Smooth muscle cell (in vitro differentiated cells): ENCODE results near the gene UBE2L5. TPM values are rescaled to one million over a fixed set of nuclear protein-coding genes. Genes with fewer than 3 reads are reported as not detected.
A peak's percentile ranks its signal among the peaks of the same experiment; 100 is the strongest.

ENCODE experiments used
- DNase-seq: peaks from one replicate; lab custom pipeline; 2025; ENCODE audit not compliant: unreplicated experiment; lab: John Stamatoyannopoulos, UW
- H2AFZ ChIP-seq: fragments of 200-600 bp; sonication (generic); 2 replicates; pipeline ENCODE4 v1.6.0; 2016; ENCODE audit warnings: antibody characterized with exemption, low read depth, mild to moderate bottlenecking
- H3F3A ChIP-seq: fragments of 200-600 bp; sonication (generic); 2 replicates; pipeline ENCODE4 v1.6.0; 2017; ENCODE audit warnings: antibody characterized with exemption, low read depth
- H3K27ac ChIP-seq: fragments of 200-600 bp; sonication (generic); 2 replicates; pipeline ENCODE4 v1.5.1; 2016; ENCODE audit warnings: low read depth, mild to moderate bottlenecking
- H3K27me3 ChIP-seq: fragments of 200-600 bp; sonication (generic); 2 replicates; pipeline ENCODE4 v1.6.1; 2016; ENCODE audit warnings: low read depth, mild to moderate bottlenecking
- H3K36me3 ChIP-seq: fragments of 200-600 bp; sonication (generic); 2 replicates; pipeline ENCODE4 v1.5.1; 2016; ENCODE audit warnings: low read depth
- H3K4me1 ChIP-seq: fragments of 200-600 bp; sonication (generic); 2 replicates; pipeline ENCODE4 v1.5.1; 2016; ENCODE audit warnings: low read depth
- H3K4me2 ChIP-seq: fragments of 200-600 bp; sonication (generic); 2 replicates; pipeline ENCODE4 v1.6.0; 2016; ENCODE audit warnings: mild to moderate bottlenecking
- H3K4me3 ChIP-seq: fragments of 200-600 bp; sonication (generic); 2 replicates; pipeline ENCODE4 v1.5.1; 2016; ENCODE audit warnings: mild to moderate bottlenecking
- H3K79me2 ChIP-seq: fragments of 200-600 bp; sonication (generic); 2 replicates; pipeline ENCODE4 v1.6.0; 2016; ENCODE audit warnings: low read depth, mild to moderate bottlenecking
- H3K9ac ChIP-seq: fragments of 200-600 bp; sonication (generic); 2 replicates; pipeline ENCODE4 v1.6.0; 2016; ENCODE audit warnings: low read depth
- H3K9me3 ChIP-seq: fragments of 200-600 bp; sonication (generic); replicated peaks from 2 replicates; pipeline ENCODE4 v1.5.1; 2016; ENCODE audit warnings: low read depth
- H4K20me1 ChIP-seq: fragments of 200-600 bp; sonication (generic); 2 replicates; pipeline ENCODE4 v1.6.0; 2016; ENCODE audit warnings: low read depth
- WGBS: methylation state at CpG from one replicate; pipeline ENCODE4 v1.1.7; 2016; ENCODE audit warnings: low lambda C conversion rate; 5-methylcytosine and 5-hydroxymethylcytosine counted together
- polyA plus RNA-seq: library from polyadenylated mRNA; unstranded; fragments of >200 nt; fragmentation: Nextera tagmentation; extraction: Ambion mirVana; gene quantifications from 2 replicates; pipeline ENCODE4 v1.2.1, GENCODE V29; 2016
- total RNA-seq: library from RNA; depleted of rRNA; stranded (reverse); fragments of >200 nt; gene quantifications from 2 replicates; pipeline ENCODE4 v1.2.3, GENCODE V29; 2014
- TF ChIP-seq, protein P1 (sequence below): fragments of 200-600 bp; sonication (generic); IDR thresholded peaks from 2 replicates; pipeline ENCODE4 v1.5.1; 2017; ENCODE audit warnings: borderline replicate concordance, mild to moderate bottlenecking, antibody characterized with exemption; ENCODE audit not compliant: insufficient read depth, poor library complexity, severe bottlenecking

Gene UBE2L5
- total and polyA plus RNA-seq, 2 experiments from 2014 or later, result not detected

DNA sequence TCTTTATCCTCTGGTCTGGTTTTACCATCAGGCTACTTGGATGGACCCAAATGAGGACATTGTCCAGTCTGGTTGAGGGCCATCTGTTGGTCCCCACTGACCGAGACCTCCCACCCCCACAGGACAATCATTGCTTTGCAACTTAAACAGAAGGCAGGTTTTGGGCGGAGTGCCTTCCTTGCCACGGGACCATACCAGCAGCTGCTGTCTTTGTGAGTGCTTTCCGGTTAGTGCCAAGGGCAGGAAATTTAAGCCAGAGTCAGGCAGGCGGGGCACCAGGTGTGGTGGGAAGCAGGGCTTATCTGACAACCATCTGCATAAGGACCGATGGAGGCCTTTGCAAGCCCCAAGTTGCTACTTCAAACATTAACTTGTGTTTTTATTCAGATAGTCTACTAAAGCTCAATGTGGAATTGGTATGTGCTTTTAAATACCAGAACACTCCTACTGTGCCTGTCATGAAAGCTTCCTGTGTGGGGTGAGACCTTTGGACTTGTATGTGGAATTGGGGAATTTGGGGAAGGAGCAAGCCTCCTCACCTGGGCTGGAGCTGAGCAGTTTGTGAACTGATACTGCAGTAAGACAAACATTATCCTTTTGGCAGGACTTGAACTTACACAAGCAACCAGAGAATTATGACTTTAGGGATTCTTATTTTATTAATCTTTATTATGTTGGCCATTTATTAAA lies 39.3 kb upstream of the UBE2L5 start:
- no peak overlapping the region for H2AFZ ChIP-seq
- no peak overlapping the region for H3K9ac ChIP-seq
- peaks cover under 1% of the 10 kb centered on the region for H3F3A ChIP-seq
- no peaks in the 10 kb centered on the region for H3K79me2 ChIP-seq
- H3K4me3 ChIP-seq, result no peak overlapping the region
- H3K27me3 ChIP-seq, result no peaks in the 10 kb centered on the region
- no peaks in the 10 kb centered on the region for H3K36me3 ChIP-seq
- H4K20me1 ChIP-seq, result no peaks in the 10 kb centered on the region
- H3K4me1 ChIP-seq, result no peaks in the 10 kb centered on the region
- no peaks in the 10 kb centered on the region for H3K9me3 ChIP-seq
- H3K4me2 ChIP-seq, result no peak overlapping the region
- no peak overlapping the region for H3K27ac ChIP-seq
- DNase-seq, result no peak
- 87% methylated on average over 6 of the region's 6 CpGs for WGBS
- TF ChIP-seq, protein P1, sequence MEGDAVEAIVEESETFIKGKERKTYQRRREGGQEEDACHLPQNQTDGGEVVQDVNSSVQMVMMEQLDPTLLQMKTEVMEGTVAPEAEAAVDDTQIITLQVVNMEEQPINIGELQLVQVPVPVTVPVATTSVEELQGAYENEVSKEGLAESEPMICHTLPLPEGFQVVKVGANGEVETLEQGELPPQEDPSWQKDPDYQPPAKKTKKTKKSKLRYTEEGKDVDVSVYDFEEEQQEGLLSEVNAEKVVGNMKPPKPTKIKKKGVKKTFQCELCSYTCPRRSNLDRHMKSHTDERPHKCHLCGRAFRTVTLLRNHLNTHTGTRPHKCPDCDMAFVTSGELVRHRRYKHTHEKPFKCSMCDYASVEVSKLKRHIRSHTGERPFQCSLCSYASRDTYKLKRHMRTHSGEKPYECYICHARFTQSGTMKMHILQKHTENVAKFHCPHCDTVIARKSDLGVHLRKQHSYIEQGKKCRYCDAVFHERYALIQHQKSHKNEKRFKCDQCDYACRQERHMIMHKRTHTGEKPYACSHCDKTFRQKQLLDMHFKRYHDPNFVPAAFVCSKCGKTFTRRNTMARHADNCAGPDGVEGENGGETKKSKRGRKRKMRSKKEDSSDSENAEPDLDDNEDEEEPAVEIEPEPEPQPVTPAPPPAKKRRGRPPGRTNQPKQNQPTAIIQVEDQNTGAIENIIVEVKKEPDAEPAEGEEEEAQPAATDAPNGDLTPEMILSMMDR, result no peak

DNA sequence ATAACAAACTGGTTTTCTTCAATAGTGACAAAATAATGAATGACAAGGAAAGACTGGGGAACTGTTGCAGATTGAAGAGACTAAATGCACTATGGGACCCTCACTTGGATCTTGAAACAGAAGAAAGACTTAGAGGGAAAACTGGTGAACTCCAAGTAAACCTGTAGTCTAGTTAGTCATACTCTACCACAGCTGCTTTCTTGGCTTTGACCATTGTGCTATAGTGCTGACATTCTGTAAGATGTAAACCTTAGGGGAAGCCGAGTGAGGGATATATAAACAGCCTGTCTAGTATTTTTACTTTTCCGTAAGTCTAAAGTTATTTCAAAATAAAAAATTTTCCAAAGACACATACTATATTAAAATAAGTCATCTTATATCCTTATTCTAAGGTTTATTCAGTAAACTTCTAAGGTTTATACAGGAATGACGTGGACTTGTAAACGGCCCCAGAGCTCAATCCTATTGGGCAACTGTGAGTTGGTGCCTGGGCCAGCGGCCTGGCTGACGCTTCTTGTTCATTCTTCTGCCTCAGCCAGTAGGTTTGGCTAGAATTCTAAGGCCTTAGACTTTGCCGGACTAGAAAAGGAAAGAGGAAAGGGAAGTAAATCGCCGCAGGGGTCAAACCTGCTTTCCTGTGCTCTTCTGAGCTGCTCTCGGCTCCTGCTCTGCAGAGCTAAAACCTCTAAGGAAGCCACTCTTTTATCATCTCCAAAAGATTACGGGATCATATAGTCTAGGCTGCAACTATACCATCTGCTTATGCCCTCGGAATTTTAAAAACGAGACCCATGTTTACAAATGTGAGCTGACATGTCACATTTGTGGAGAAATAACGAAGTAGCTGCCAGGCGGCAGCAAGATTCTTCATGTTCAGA lies 33.6 kb upstream of the UBE2L5 start:
- TF ChIP-seq, protein P1, result no peak
- peak overlapping the region; percentile 86 for H2AFZ ChIP-seq
- H3K4me3 ChIP-seq, result no peak overlapping the region

DNA sequence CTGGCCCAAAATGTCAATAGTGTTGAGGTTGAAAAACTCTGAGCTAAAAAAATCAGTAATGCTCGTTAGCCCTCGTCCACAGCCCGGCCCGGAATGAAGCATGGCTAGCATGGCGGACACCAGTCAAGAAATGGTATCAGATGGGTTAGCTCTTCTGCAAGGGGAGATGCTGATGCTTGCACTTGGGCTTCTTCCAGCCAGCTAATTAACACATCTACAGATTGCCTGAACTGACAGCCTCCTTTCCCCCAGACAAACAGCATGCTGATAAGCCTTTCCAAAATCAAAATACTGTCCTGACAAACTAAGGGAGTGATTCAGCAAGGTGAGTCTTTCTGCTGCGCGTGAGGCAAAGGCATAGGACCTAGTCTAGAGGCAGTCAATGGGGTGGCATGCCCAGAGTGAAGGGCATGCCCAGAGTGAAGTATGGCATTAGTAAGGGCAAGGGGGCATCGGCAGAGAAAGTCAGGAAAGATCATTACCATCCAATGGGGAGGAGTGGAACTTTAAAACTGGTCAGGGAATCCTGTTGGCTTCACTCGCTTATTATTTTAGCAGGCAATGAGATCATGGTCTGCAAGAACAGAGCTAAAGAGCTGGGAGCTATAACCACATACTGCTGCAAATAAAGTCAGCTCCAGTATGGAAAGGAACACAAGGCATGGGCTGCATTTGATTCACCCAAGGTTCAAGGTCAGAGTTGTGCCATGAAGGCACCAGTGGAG lies 30.2 kb upstream of the UBE2L5 start:
- no peak overlapping the region for H3K4me3 ChIP-seq
- H3K27ac ChIP-seq, result no peak overlapping the region
- 91% methylated on average over 9 of the region's 9 CpGs for WGBS

More for the DNA sequence above, 33.6 kb upstream of the UBE2L5 start:
- Histone ChIP-seq H3K9ac (peak overlapping the region; percentile 72), H3K79me2 (no peaks in the 10 kb centered on the region), H3K4me1 (peaks cover 8% of the 10 kb centered on the region), H4K20me1 (no peaks in the 10 kb centered on the region), H3K9me3 (no peaks in the 10 kb centered on the region), H3K27ac (peak overlapping the region; percentile 91), H3F3A (peaks cover 14% of the 10 kb centered on the region), H3K36me3 (no peaks in the 10 kb centered on the region), H3K4me2 (peak overlapping the region; percentile 72), H3K27me3 (no peaks in the 10 kb centered on the region)
- WGBS, result 60% methylated on average over 15 of the region's 15 CpGs
- DNase-seq, result no peak

More for the DNA sequence above, 30.2 kb upstream of the UBE2L5 start:
- Histone ChIP-seq H3K27me3 (no peaks in the 10 kb centered on the region), H3K9me3 (no peaks in the 10 kb centered on the region), H3K79me2 (no peaks in the 10 kb centered on the region), H4K20me1 (no peaks in the 10 kb centered on the region), H3K36me3 (no peaks in the 10 kb centered on the region), H3F3A (peaks cover 14% of the 10 kb centered on the region), H3K4me2 (no peak overlapping the region), H3K4me1 (peaks cover 12% of the 10 kb centered on the region), H2AFZ (no peak overlapping the region), H3K9ac (no peak overlapping the region)
- no peak for DNase-seq
- TF ChIP-seq, protein P1, result no peak
